ENCODE data around the gene ALOX5AP.

ALOX5AP gene

GRCh38 chr13:30742901-30743300 lies 7.6 kb downstream of the ALOX5AP start:
- DNase-seq (ENCODE audit: low read depth in 1 of 2, low spot score in 1 of 2), result no peak
- H3K27me3 ChIP-seq (ENCODE audit: insufficient read depth, poor library complexity, severe bottlenecking), result no peaks in the 10 kb centered on the region
- H3K27ac ChIP-seq (replicated peaks), result no peak overlapping the region
- TF ChIP-seq SPI1 (IDR thresholded peaks at IDR 0.05; ENCODE audit: borderline replicate concordance, low read depth), result no peak
- no peak for TF ChIP-seq GABPA (IDR thresholded peaks at IDR 0.05; ENCODE audit: low read depth)
- TF ChIP-seq POLR2AphosphoS5 (IDR thresholded peaks at IDR 0.05; ENCODE audit: low read depth), result no peak
- TF ChIP-seq CTCF (IDR thresholded peaks at IDR 0.05; ENCODE audit: insufficient read depth, low read length), result no peak
- TF ChIP-seq REST (IDR thresholded peaks at IDR 0.05; ENCODE audit: insufficient replicate concordance, low read depth), result no peak
- no peak overlapping the region for H3K4me3 ChIP-seq (replicated peaks; ENCODE audit: insufficient read depth, low read length)

GRCh38 chr13:30743319-30744055 lies 8.1 kb downstream of the ALOX5AP start:
- no peak overlapping the region for H3K4me3 ChIP-seq (replicated peaks; ENCODE audit: insufficient read depth, low read length)
- H3K27ac ChIP-seq (replicated peaks), result peak overlapping the region; percentile 49
- peak in 1 of 2 experiments; percentile 75 for DNase-seq (ENCODE audit: low read depth in 1 of 2, low spot score in 1 of 2)
- TF ChIP-seq REST (IDR thresholded peaks at IDR 0.05; ENCODE audit: insufficient replicate concordance, low read depth) (no peak), CTCF (IDR thresholded peaks at IDR 0.05; ENCODE audit: insufficient read depth, low read length) (no peak), POLR2AphosphoS5 (IDR thresholded peaks at IDR 0.05; ENCODE audit: low read depth) (peak; percentile 40; the same call in 1 of the 2 replicates), SPI1 (IDR thresholded peaks at IDR 0.05; ENCODE audit: borderline replicate concordance, low read depth) (peak; percentile 66), GABPA (IDR thresholded peaks at IDR 0.05; ENCODE audit: low read depth) (no peak)
- no peaks in the 10 kb centered on the region for H3K27me3 ChIP-seq (ENCODE audit: insufficient read depth, poor library complexity, severe bottlenecking)

- H3K27me3 ChIP-seq (ENCODE audit: insufficient read depth, poor library complexity, severe bottlenecking), result no peaks in the 10 kb centered on the region
- peak overlapping the region; percentile 49 for H3K27ac ChIP-seq (replicated peaks)
- H3K4me3 ChIP-seq (replicated peaks; ENCODE audit: insufficient read depth, low read length), result no peak overlapping the region
- TF ChIP-seq REST (IDR thresholded peaks at IDR 0.05; ENCODE audit: insufficient replicate concordance, low read depth) (no peak), SPI1 (IDR thresholded peaks at IDR 0.05; ENCODE audit: borderline replicate concordance, low read depth) (no peak)
- peak in 1 of 2 experiments; percentile 93 for DNase-seq (ENCODE audit: low read depth in 1 of 2, low spot score in 1 of 2)
Measured at GRCh38 chr13:30744056-30744680, 8.8 kb downstream of the ALOX5AP start.
